ENCODE results near the gene PTPRD.

DNA sequence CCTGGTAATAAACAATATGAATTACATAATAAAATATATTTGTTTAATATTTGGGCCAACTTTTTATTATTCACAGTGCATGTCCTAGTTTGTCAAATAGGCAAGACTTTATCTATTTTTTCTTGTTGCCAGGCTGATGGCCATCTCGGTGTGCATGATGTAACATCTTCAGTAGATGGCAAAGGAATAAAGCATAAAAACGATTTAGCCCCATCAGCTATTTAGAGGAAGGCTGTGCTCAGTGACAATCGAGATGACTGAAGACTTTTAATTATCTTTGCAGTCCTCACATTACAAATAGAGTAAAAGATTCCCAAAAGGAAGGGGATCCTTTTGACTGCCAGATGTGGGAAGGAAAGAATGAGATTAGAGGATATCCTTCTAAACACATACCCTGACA is 358.5 kb downstream of the PTPRD start:
- TF ChIP-seq POLR2AphosphoS5 (IDR thresholded peaks at IDR 0.05) = no peak
- TF ChIP-seq, protein P1, sequence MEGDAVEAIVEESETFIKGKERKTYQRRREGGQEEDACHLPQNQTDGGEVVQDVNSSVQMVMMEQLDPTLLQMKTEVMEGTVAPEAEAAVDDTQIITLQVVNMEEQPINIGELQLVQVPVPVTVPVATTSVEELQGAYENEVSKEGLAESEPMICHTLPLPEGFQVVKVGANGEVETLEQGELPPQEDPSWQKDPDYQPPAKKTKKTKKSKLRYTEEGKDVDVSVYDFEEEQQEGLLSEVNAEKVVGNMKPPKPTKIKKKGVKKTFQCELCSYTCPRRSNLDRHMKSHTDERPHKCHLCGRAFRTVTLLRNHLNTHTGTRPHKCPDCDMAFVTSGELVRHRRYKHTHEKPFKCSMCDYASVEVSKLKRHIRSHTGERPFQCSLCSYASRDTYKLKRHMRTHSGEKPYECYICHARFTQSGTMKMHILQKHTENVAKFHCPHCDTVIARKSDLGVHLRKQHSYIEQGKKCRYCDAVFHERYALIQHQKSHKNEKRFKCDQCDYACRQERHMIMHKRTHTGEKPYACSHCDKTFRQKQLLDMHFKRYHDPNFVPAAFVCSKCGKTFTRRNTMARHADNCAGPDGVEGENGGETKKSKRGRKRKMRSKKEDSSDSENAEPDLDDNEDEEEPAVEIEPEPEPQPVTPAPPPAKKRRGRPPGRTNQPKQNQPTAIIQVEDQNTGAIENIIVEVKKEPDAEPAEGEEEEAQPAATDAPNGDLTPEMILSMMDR (IDR thresholded peaks at IDR 0.05 in 8 of 11, conservative IDR thresholded peaks at IDR 0.05 in 3 of 11) = no peak
- no peak for TF ChIP-seq POLR2A (IDR thresholded peaks at IDR 0.05)
